GM18499 (cell line): ENCODE data around the gene SIL1.

Experiments used
- ATAC-seq: cut with Tn5 transposase; IDR thresholded peaks from one replicate; pipeline ENCODE4 v1.9.1; 2021; ENCODE audit warnings: moderate number of reproducible peaks; ENCODE audit not compliant: insufficient read depth, unreplicated experiment

SIL1 gene

GRCh38 chr5:139147483-139148087 is 50.6 kb downstream of the SIL1 start:
- ATAC-seq: no peak

- no peak for ATAC-seq
Measured at GRCh38 chr5:139146809-139147482, 51.2 kb downstream of the SIL1 start.

- ATAC-seq: no peak
Measured at GRCh38 chr5:139141446-139142204, 56.5 kb downstream of the SIL1 start.

- ATAC-seq: no peak
Measured at GRCh38 chr5:139140591-139141071, 57.5 kb downstream of the SIL1 start.

DNA sequence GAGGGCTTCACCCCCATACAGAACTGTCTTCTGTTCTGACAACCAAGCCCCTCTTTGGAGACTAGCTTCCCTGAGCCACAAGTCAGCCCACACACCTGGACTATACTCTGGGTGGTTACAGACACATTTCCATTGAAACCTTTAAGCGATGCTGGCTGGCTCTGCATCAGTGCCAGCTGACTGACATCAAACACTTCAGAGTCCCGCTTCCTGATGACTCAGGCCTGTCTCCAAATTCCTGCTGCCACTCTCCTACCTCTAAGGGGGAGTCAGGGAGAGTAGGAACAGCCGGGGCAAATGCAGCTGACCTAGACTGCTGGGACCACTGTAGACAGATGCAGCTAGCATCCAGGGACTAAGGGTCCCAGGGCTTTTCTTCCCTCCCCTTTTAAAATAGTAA is 59.4 kb downstream of the SIL1 start:
- ATAC-seq: no peak

- ATAC-seq: no peak
Measured at GRCh38 chr5:139138109-139138508, 60.1 kb downstream of the SIL1 start.

DNA sequence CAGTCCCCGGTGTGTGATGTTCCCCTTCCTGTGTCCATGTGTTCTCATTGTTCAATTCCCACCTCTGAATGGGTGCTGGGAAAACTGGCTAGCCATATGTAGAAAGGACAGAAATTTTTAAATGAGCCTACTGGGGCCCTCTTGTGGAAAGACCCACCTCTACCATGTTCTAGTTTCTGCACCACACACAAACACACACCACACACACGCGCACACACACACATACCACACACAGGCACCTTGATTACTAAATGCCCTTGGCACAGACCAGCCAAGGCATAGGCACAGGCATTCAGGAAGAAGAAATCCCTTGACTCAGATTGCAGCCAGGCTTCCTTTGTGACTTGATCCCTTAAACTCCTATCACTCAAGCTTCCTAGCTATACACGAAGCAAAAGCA is 60.5 kb downstream of the SIL1 start:
- no peak for ATAC-seq

GRCh38 chr5:139134906-139135305 is 63.3 kb downstream of the SIL1 start:
- ATAC-seq: no peak

DNA sequence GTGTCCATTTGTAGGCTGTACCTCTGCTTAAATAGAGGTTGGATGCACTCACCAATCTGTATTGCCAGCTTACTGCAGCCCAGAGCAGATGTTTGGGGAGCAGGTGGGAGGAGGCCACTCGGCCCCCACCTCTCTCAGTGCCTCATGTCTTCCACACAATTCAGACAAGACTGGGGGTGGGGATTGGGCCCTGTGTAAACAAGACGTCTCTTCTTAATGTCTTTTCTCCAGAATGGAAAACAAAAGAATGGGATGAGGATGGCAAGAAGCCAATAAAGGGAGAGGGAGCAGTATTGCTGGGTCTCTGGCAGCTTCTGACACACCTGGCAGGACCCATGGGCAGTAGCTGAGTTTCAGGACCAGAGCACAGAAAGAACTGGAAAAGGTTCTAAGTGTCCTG is 64.9 kb downstream of the SIL1 start:
- ATAC-seq: no peak

- ATAC-seq: no peak
Measured at GRCh38 chr5:139132515-139132914, 65.7 kb downstream of the SIL1 start.

- no peak for ATAC-seq
Measured at GRCh38 chr5:139131921-139132432, 66.2 kb downstream of the SIL1 start.

DNA sequence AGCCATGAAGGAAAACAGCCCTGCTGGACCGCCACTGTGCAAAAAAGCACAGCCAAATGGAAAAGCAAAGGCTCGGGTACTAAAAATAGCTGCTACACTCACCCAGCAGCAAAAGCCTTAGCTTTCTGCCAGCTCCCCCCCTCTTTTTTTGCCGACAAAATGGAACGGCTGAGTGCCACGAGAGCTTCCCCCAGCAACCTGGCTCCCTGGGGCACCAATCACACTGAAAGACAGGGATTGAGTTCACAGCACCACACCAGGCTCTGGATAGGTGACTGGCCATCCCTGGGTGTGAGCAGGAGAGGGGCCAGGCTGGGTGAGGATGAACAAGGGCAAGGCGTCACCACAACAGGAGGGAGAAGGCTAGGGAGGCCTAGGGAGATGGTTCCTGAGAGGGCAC is 66.7 kb downstream of the SIL1 start:
- no peak for ATAC-seq

DNA sequence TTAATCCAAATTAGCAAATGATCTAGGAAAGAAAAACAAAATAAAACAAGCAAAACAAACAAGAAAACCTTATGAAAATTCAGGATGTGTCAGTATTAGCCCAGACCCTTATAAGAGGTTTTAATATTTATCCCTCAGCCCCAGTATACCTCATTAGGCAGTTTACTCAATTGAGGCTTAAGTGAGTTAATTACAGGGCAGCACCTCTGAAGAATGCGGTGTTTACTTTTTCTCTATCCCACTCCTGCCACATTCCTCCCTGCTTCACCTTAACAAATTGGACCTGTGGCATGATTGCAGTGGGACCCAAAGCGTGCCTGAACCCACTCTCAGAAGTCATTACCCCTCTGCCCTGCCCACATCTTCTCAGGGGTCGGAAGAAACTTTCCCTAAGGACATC is 67.1 kb downstream of the SIL1 start:
- ATAC-seq: no peak

- no peak for ATAC-seq
Measured at GRCh38 chr5:139130214-139130613, 68.0 kb downstream of the SIL1 start.

DNA sequence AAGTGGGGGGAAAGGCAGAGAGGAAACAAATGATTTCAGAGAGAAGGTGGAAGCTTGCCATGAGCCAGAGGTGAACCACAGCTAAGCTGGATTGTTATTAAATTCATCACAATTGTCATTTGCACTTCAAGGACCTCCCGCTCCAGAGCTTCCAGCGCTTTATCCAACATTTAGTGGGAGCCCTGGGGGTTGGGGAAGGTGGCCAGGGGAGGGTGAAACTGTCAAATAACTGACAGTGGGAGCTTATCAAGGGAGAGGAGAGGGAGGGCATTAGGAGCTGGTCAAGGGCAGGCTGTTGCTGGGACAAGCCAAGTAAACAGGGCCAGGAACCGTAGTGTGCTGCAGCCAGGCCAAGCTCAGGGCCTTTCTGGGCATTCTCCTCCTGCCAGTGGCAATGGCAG is 71.5 kb downstream of the SIL1 start:
- no peak for ATAC-seq

DNA sequence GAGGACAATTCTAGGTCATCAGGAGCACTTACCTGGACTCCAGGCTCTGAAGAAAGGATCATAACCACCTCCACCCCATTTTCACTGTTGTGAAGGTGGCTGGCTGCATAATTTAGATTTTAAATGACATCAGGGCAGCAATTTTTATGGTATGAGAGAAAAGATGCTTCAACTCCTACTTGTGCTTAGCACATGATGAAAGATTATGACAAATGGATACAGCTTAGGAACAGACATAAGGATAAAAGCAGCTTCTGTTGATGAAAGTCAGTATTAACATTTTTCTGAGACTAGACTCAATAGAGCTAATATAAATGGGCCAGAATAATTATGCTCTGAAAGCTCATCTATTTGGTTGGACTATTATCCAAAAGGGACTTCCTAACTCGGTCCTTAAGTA is 72.2 kb downstream of the SIL1 start:
- ATAC-seq: no peak

- no peak for ATAC-seq
Measured at GRCh38 chr5:139124774-139125520, 73.2 kb downstream of the SIL1 start.

GRCh38 chr5:139121120-139121519 is 77.0 kb downstream of the SIL1 start:
- no peak for ATAC-seq

DNA sequence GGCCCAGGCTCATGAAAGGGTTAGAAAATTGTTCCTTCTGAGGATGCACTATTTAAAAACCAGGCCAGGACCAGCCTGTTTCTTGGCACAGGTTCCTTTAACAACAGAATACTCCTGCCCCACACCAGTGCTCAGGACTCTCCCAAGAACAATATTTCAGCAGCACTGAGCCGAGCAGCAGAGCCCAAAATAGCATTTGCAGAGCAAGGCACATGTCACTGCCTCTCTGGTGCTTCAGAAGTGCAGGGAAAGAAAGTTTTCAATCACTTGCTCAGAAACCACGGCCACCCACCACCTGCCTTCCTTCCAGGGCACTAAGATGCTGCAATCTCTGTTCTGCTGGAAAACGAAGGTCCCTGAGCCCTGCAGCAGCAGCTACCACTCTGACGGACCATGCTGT is 77.6 kb downstream of the SIL1 start:
- no peak for ATAC-seq

DNA sequence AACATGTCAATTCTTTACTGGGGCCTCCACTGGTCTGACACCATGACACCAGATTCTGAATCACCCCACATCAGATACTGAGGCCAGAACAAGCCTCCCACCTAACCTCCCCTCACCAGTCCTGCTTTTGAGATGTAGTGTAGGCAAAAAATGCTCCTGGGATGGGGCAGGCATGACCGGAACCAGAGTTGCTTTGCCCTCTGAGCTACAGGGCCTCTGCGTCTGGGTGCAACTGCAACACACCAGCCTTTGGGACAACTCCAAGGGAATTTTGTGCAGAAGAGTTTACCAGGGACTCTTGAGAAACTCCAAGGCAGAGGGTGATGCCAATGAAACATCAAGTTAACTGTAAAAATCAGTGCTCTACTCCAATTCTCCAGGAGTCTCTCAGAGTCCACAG is 79.4 kb downstream of the SIL1 start:
- no peak for ATAC-seq
